Stomach smooth muscle (tissue), 2 donors: Measurements from ENCODE around the gene TFAP2B.
A peak's percentile ranks its signal among the peaks of the same experiment; 100 is the strongest.

ENCODE experiments used
- H3K27ac ChIP-seq: one replicate; pipeline ENCODE4 v1.7.0; 2013; ENCODE audit warnings: mild to moderate bottlenecking, low read length, inconsistent platforms
- H3K27me3 ChIP-seq, 2 donors: one replicate each; pipeline ENCODE4 v1.7.0; 2013; ENCODE audit warnings: low read length in 2 of 2; ENCODE audit not compliant: insufficient read depth in 2 of 2, control insufficient read depth in 1 of 2
- H3K36me3 ChIP-seq, 2 donors: one replicate each; pipeline ENCODE4 v1.7.0; 2013; ENCODE audit warnings: low read length in 2 of 2; ENCODE audit not compliant: control insufficient read depth in 2 of 2, insufficient read depth in 2 of 2
- H3K4me1 ChIP-seq: one replicate; pipeline ENCODE4 v1.7.0; 2013; ENCODE audit warnings: low read length; ENCODE audit not compliant: control insufficient read depth, insufficient read depth
- H3K4me3 ChIP-seq, 2 donors: one replicate each; pipeline ENCODE4 v1.7.0; 2013; ENCODE audit warnings: low read length in 2 of 2
- H3K9ac ChIP-seq, 2 donors: one replicate each; pipeline ENCODE4 v1.7.0; 2013; ENCODE audit warnings: low read length in 2 of 2, mild to moderate bottlenecking in 1 of 2
- H3K9me3 ChIP-seq, 2 donors: one replicate each; pipeline ENCODE4 v1.7.0; 2013; ENCODE audit warnings: low read length in 2 of 2; ENCODE audit not compliant: control insufficient read depth in 2 of 2
- donor health status: healthy.
- donor health status: Pancreatic carcinoma.

TFAP2B gene

DNA sequence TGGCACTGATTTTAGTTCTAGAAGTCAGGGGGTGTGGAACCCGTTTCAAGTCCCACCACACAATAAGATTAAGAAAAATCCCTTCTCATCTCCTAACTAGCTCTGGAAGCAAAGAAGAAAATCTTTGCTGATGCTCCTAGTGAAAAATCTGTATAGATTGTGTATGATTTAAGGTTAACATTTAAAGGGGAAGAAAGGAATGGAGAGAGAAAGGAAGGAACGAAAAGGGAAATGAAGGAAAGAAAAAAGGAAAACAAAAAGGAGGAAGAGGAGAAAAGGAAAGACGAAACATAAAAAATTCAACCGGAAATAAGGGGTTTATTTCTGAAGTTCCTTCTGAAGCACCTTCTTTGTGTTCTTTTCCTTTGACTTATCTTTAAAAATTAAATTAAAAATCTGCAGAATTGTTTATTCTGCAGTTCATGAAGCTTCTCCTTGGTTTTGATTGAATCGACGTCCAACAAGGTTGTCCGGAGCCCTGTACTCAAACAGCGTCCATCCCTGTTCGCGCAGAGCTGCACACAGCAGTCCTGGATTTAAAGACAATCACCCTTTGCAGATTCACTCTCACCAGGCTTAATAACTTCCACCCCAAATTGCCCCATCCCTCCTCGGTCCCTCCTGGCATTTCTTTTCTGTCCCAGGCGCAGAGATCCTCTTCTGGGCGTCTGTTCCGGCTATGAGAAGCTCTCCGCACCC is 1.6 kb upstream of the TFAP2B start:
- Histone ChIP-seq H3K9me3 (no peaks in the 10 kb centered on the region), H3K4me3 (no peak overlapping the region), H3K27ac (no peak overlapping the region), H3K9ac (no peak overlapping the region), H3K4me1 (peaks cover 13% of the 10 kb centered on the region), H3K36me3 (no peaks in the 10 kb centered on the region), H3K27me3 (peaks cover 47 to 56% of the 10 kb centered on the region in 2 donors)

DNA sequence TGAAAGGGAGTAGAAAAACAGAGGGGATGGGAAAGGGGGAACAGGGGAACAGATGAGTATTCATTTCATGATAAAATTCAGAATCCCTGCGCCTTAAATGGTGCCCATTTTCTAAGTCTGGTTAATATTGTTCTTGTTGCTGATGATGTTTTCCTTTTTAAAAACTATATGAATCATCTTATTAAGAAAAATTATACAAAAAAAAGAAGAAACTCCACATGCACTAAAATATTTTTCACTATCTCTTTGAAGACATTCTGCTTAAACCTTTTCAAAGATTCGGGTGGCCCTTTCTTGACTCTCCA is 1.1 kb upstream of the TFAP2B start:
- no peaks in the 10 kb centered on the region for H3K36me3 ChIP-seq
- no peak overlapping the region for H3K27ac ChIP-seq
- peaks cover 13% of the 10 kb centered on the region for H3K4me1 ChIP-seq
- H3K9me3 ChIP-seq: no peaks in the 10 kb centered on the region
- H3K9ac ChIP-seq: no peak overlapping the region
- peaks cover 51 to 61% of the 10 kb centered on the region in 2 donors for H3K27me3 ChIP-seq
- no peak overlapping the region for H3K4me3 ChIP-seq

DNA sequence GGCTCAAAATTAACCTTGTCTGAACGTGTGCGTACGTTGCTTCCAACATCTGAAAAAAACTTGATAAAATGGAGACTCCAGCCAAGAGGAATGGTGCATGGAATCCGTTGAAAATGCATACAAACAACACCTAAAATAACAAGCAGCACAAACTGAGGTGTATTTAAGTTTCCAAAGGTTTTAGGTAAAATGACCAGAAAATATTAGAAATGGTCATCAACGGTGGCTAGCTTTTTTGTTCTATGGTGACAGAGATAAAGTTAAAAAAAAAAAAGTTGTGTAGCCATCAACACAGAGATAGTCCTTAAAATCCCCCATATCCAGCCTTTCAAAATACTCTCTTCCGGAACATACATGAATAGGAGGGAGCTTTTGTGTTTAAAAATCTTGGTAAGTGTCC is 651 bp upstream of the TFAP2B start:
- no peaks in the 10 kb centered on the region for H3K9me3 ChIP-seq
- no peak overlapping the region for H3K4me3 ChIP-seq
- peaks cover 53 to 64% of the 10 kb centered on the region in 2 donors for H3K27me3 ChIP-seq

DNA sequence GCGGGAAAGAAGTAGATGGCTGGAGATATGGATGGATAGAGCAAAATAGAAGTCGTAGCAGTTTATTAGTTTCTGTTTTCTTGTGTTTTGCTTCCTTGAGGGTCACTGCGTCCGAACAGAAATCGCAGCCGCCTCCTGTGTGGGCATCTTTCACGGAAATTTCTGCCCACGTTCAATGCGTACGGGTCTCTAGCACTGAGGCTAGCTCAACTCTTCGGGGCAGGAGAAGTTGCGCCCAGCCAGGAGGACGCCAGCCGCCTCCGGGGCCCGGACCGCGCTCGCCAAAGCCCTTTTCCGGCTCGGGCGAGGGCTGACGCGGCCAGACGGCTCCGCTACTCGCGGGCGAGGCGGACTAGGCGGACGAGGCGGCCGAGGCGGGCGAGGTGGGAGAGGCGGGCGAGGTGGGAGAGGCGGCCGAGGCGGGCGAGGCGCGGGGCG is 814 bp downstream of the TFAP2B start:
- peaks cover 66 to 77% of the 10 kb centered on the region in 2 donors for H3K27me3 ChIP-seq
- peaks cover 19% of the 10 kb centered on the region for H3K4me1 ChIP-seq
- H3K36me3 ChIP-seq: no peaks in the 10 kb centered on the region
- no peaks in the 10 kb centered on the region for H3K9me3 ChIP-seq
- H3K27ac ChIP-seq: no peak overlapping the region
- H3K9ac ChIP-seq: no peak overlapping the region
- H3K4me3 ChIP-seq: peak overlapping the region in 1 of 2 donors; percentile 63

More for the DNA sequence above, 651 bp upstream of the TFAP2B start:
- Histone ChIP-seq H3K9ac (no peak overlapping the region), H3K4me1 (peaks cover 14% of the 10 kb centered on the region), H3K36me3 (no peaks in the 10 kb centered on the region), H3K27ac (no peak overlapping the region)

DNA sequence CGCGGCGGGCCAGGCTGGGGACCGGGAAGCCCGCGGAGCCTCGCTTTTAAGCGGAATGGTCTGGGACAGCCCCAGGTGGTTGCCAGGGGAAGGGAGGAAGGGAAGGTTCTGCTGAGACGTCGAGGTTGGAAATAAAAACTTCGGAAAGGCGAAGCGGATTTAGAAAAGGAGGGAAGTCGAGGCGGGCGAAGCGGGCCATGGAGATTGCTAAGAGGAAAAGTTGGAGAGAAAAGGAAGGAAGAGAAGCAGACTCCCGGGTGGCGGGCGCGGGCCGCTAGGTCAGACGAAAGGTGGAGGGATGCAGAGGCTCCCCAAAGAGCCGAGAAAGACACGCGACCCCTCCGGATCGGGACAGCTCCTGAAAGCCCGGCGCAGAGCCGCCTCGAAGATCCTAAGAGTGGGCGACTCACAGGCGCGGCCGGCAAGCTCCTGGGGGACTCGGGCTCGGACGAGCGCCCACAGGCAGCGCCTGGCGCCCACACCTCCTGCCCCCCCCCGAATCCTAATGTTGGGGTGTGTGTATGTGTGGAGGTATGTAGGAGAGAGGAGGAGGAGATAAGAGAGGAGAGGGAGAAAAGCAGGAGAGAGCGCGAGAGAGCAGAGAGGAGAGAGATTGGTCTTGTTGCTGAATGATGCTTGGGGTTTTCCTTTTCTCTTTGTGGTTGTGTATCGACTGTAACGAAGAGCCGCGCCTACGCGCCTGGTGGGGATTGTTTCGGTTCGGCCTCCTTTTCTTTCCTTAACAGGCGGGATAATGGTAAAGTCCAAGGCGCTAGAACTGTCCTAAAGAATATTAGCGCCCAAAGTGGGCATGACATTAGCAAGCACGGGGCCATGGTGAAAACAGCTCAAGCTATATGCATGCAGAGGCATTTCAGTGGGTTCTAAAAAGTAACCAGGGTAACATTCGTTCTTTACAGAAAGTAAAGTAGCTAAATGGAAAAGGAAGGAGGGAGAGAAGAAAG is 1.5 kb downstream of the TFAP2B start:
- Histone ChIP-seq H3K36me3 (no peaks in the 10 kb centered on the region), H3K9ac (no peak overlapping the region), H3K27ac (no peak overlapping the region), H3K4me1 (peaks cover 19% of the 10 kb centered on the region), H3K27me3 (peaks cover 64 to 76% of the 10 kb centered on the region in 2 donors), H3K9me3 (no peaks in the 10 kb centered on the region), H3K4me3 (peak overlapping the region; percentile 36 to 63)

DNA sequence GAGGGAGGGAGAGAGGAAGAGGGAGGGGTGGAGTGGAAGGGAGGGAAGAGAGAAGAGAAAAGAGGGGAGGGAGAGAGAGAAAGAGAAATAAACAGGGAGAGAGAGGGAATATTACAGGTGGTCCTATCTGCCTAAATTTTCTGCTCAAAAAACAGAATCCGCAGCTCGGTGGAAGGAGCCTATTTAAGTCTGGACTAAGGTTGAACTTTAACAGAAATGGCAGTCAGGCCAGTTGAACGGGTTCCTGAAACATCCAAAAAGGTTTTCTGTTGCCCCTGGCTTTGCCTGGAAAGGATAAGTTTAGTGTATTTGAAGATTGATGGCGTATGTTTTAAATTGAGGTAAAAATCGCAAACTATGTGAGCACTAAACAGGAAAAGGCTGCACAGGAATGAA is 2.2 kb downstream of the TFAP2B start:
- H3K9me3 ChIP-seq: no peaks in the 10 kb centered on the region
- peaks cover 65 to 82% of the 10 kb centered on the region in 2 donors for H3K27me3 ChIP-seq
- peaks cover 19% of the 10 kb centered on the region for H3K4me1 ChIP-seq
- no peaks in the 10 kb centered on the region for H3K36me3 ChIP-seq
- H3K9ac ChIP-seq: no peak overlapping the region
- H3K27ac ChIP-seq: no peak overlapping the region
- H3K4me3 ChIP-seq: no peak overlapping the region

DNA sequence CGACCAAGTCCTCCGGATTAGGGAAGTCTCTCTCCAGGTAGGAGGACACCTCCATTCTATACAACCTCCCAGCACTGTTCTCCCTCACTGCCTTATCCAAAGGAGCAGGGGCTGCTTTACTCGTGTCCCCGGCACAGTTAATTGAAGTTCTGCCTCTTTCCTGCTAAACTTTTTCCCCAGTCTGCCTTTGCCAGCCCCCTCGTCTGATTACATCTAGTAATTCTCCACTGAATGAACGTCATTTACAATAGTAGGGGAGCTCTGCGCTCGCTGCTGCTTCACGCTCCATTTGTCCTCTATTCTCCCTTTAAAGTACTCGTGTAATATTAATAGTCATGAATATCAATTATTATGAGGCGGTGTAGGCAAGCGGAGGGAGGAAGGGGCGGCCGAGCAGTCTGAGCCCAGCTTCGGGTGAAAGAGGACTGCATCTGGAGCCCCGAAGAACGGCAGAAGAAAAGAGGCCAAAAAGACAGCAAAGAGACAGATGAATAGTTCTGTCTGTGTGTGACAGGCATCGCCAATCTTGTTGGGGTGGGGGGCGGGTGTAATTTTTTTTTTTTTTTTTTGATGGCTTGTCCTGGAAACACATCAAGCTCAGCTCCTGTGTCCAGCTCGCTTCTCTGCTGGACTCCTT is 2.9 kb downstream of the TFAP2B start:
- H3K36me3 ChIP-seq: no peaks in the 10 kb centered on the region
- no peak overlapping the region for H3K9ac ChIP-seq
- no peak overlapping the region for H3K4me3 ChIP-seq
- H3K9me3 ChIP-seq: no peaks in the 10 kb centered on the region
- H3K4me1 ChIP-seq: peaks cover 19% of the 10 kb centered on the region
- no peak overlapping the region for H3K27ac ChIP-seq
- H3K27me3 ChIP-seq: peaks cover 72 to 88% of the 10 kb centered on the region in 2 donors

DNA sequence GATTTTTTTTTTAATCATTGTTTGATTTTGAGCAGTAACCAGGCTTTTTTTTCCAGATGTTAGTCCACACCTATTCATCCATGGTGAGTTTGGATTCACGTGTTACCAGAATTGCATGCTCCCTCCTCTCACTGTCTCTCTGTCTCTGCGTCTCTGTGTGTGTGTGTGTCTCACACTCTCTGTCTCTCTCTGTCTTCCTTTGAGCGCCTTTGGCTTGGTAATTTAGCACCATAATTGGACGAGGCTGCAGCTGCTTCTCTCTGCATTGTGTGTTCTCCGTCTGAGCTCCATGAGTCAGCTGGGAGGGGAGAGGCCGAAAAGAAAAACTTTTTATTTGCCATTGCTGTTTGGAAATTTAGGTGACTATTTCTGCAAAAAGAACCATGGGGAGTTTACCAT is 3.4 kb downstream of the TFAP2B start:
- peaks cover 75 to 90% of the 10 kb centered on the region in 2 donors for H3K27me3 ChIP-seq
- peaks cover 19% of the 10 kb centered on the region for H3K4me1 ChIP-seq
- no peaks in the 10 kb centered on the region for H3K9me3 ChIP-seq
- no peak overlapping the region for H3K9ac ChIP-seq
- H3K36me3 ChIP-seq: no peaks in the 10 kb centered on the region
- H3K27ac ChIP-seq: no peak overlapping the region
- no peak overlapping the region for H3K4me3 ChIP-seq

DNA sequence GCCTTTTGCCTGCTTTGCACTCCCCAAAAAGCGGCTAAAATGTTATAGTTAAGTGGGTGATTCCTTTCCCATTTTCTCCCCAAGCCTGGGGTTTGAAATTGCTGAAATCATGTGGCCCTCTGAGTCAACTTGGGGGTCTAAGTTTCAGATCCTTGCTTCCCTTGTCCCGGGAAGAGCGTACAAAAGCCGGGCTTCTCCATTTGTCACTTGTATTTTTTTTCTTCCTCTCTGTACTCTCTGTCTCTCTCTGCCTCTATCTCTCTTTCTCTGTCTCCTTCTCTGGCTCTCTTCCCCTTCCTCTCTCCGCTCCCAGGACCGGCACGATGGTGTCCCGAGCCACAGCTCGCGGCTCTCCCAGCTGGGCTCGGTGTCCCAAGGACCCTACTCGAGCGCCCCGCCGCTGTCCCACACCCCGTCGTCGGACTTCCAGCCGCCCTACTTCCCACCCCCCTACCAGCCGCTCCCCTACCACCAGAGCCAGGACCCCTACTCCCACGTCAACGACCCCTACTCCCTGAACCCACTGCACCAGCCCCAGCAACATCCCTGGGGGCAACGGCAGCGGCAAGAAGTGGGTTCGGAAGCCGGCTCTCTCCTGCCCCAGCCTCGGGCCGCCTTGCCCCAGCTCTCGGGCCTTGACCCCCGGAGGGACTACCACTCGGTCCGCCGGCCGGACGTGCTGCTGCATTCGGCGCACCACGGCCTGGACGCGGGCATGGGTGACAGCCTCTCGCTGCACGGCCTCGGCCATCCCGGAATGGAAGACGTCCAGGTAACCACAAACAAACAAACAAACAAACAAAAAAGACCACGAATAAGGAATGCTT is 4.6 kb downstream of the TFAP2B start:
- H3K4me3 ChIP-seq: no peak overlapping the region
- H3K4me1 ChIP-seq: peaks cover 19% of the 10 kb centered on the region
- H3K36me3 ChIP-seq: no peaks in the 10 kb centered on the region
- no peak overlapping the region for H3K27ac ChIP-seq
- H3K9me3 ChIP-seq: peaks cover 0 to 3% of the 10 kb centered on the region in 2 donors
- H3K9ac ChIP-seq: no peak overlapping the region
- peaks cover 77 to 94% of the 10 kb centered on the region in 2 donors for H3K27me3 ChIP-seq

DNA sequence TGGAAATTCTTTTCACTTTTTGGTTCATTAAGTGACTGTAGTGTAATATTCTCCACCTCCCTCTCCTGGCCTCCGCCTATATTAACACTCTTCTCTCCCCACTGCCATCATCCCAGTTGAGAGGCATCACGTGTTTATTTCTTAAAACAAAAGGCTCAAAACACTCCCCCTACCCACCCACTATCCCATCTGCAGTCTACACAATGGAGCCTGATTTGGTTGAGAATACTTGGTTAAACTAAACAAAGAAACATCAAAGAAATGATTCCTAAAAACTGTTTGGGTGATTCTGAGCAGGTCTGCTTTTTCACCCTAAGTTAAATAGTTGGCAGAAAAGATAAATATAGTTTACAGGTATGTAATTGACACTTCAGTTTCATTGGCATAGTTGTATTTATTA is 5.9 kb downstream of the TFAP2B start:
- no peak overlapping the region for H3K27ac ChIP-seq
- H3K9ac ChIP-seq: no peak overlapping the region
- H3K4me1 ChIP-seq: peaks cover 16% of the 10 kb centered on the region
- H3K4me3 ChIP-seq: no peak overlapping the region
- peaks cover 0 to 3% of the 10 kb centered on the region in 2 donors for H3K9me3 ChIP-seq
- peaks cover 76 to 88% of the 10 kb centered on the region in 2 donors for H3K27me3 ChIP-seq
- H3K36me3 ChIP-seq: no peaks in the 10 kb centered on the region
